Neural progenitor cell (in vitro differentiated cells): ENCODE results near the gene LRRC49.

Source experiments
- EZH2 ChIP-seq: fragments of 200-600 bp; sonication (generic); IDR thresholded peaks from 2 replicates; pipeline ENCODE4 v1.6.1; 2017; ENCODE audit warnings: antibody characterized with exemption, mild to moderate bottlenecking, moderate library complexity
- TF ChIP-seq, protein P1 (sequence below): fragments of 200-600 bp; sonication (generic); IDR thresholded peaks from 2 replicates; pipeline ENCODE4 v1.5.1; 2017; ENCODE audit warnings: antibody characterized with exemption, mild to moderate bottlenecking

- TF ChIP-seq, protein P1, sequence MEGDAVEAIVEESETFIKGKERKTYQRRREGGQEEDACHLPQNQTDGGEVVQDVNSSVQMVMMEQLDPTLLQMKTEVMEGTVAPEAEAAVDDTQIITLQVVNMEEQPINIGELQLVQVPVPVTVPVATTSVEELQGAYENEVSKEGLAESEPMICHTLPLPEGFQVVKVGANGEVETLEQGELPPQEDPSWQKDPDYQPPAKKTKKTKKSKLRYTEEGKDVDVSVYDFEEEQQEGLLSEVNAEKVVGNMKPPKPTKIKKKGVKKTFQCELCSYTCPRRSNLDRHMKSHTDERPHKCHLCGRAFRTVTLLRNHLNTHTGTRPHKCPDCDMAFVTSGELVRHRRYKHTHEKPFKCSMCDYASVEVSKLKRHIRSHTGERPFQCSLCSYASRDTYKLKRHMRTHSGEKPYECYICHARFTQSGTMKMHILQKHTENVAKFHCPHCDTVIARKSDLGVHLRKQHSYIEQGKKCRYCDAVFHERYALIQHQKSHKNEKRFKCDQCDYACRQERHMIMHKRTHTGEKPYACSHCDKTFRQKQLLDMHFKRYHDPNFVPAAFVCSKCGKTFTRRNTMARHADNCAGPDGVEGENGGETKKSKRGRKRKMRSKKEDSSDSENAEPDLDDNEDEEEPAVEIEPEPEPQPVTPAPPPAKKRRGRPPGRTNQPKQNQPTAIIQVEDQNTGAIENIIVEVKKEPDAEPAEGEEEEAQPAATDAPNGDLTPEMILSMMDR: no peak
- TF ChIP-seq EZH2: no peak
Measured at GRCh38 chr15:70910958-70911357, 18.3 kb downstream of the LRRC49 start.
